K562 (cell line): Measurements from ENCODE around the gene UTP15. TPM values are rescaled to one million over a fixed set of nuclear protein-coding genes. Genes with fewer than 3 reads are reported as not detected.
A peak's percentile ranks its signal among the peaks of the same experiment; 100 is the strongest.

ENCODE experiments used
- BACH1 ChIP-seq: fragments of 200-800 bp; sonication (Bioruptor generic); IDR thresholded peaks from 2 replicates; pipeline ENCODE4 v1.6.1; 2016; ENCODE audit warnings: missing genetic modification characterization, missing compliant biosample characterization
- BCL6 ChIP-seq: fragments of 250-450 bp; sonication (Bioruptor Pico); IDR thresholded peaks from 2 replicates; pipeline ENCODE4 v1.4.0; 2020
- CBX3 ChIP-seq, 2 experiments: IDR thresholded peaks; 1 replicate in 1 of 2; 2 replicates in 1 of 2; pipeline ENCODE4 v1.6.1; 2012; ENCODE audit warnings: inconsistent platforms in 2 of 2, low read length in 2 of 2, borderline replicate concordance in 1 of 2, control low read depth in 1 of 2
- CC2D1A ChIP-seq: fragments of 450-650 bp; IDR thresholded peaks from 2 replicates; pipeline ENCODE4 v1.6.1; 2017; ENCODE audit warnings: mild to moderate bottlenecking
- DIDO1 ChIP-seq: fragments of 450-650 bp; IDR thresholded peaks from 2 replicates; pipeline ENCODE4 v1.6.1; 2016; ENCODE audit warnings: low read depth, missing biosample characterization, missing genetic modification characterization
- ETS1 ChIP-seq: conservative IDR thresholded peaks from 2 replicates; pipeline ENCODE4 v1.6.1; 2011; ENCODE audit warnings: low read depth, mild to moderate bottlenecking, low read length; ENCODE audit not compliant: control insufficient read depth
- FOXP4 ChIP-seq: sonication (generic); formaldehyde crosslinking; IDR thresholded peaks from 2 replicates; pipeline ENCODE4 v1.8.0; 2022; ENCODE audit warnings: mild to moderate bottlenecking, missing genetic modification reagents, borderline replicate concordance
- GABPA ChIP-seq: fragments of 200-800 bp; sonication (Bioruptor generic); conservative IDR thresholded peaks from 2 replicates; pipeline ENCODE4 v1.6.1; 2016; ENCODE audit warnings: low read depth, missing genetic modification characterization, missing compliant biosample characterization
- HDAC1 ChIP-seq, 2 experiments: fragments of 450-650 bp; IDR thresholded peaks; 2 replicates each; pipeline ENCODE4 v1.6.1; 2016 to 2017; ENCODE audit warnings: inconsistent platforms in 1 of 2, mild to moderate bottlenecking in 1 of 2, moderate library complexity in 1 of 2
- HIVEP1 ChIP-seq: fragments of 250-450 bp; sonication (Bioruptor Pico); IDR thresholded peaks from 2 replicates; pipeline ENCODE4 v1.4.0; 2020; ENCODE audit warnings: mild to moderate bottlenecking
- JUN ChIP-seq, 2 experiments: sonication (generic) in 1 of 2; formaldehyde crosslinking in 1 of 2; IDR thresholded peaks; 2 replicates each; pipeline versions ENCODE4 v1.6.1 to v1.8.0; 2012 to 2022; ENCODE audit warnings: borderline replicate concordance in 2 of 2, mild to moderate bottlenecking in 2 of 2, improper control_type of control experiment in 1 of 2, low read depth in 1 of 2, low read length in 1 of 2, missing genetic modification reagents in 1 of 2
- KDM5B ChIP-seq: fragments of 200-600 bp; sonication (generic); IDR thresholded peaks from 2 replicates; pipeline ENCODE4 v1.6.1; 2012; ENCODE audit warnings: low read depth, mild to moderate bottlenecking, moderate library complexity, low read length, control low read depth, inconsistent platforms; ENCODE audit not compliant: insufficient replicate concordance
- LCOR ChIP-seq: sonication (generic); formaldehyde crosslinking; IDR thresholded peaks from 2 replicates; pipeline ENCODE4 v1.8.0; 2022; ENCODE audit warnings: mild to moderate bottlenecking, missing genetic modification reagents
- MAFF ChIP-seq: IDR thresholded peaks from 2 replicates; pipeline ENCODE4 v1.6.1; 2012; ENCODE audit warnings: low read length, improper control_type of control experiment
- MAZ ChIP-seq, 2 experiments: fragments of 450-650 bp in 1 of 2; sonication (generic) in 1 of 2; formaldehyde crosslinking; IDR thresholded peaks in 1 of 2; conservative IDR thresholded peaks in 1 of 2; 2 replicates each; pipeline versions ENCODE4 v1.4.0 to v1.5.0; 2020; ENCODE audit warnings: mild to moderate bottlenecking in 1 of 2, missing genetic modification reagents in 1 of 2
- MTA1 ChIP-seq: fragments of 450-650 bp; IDR thresholded peaks from 2 replicates; pipeline ENCODE4 v1.6.1; 2017; ENCODE audit warnings: borderline replicate concordance
- PML ChIP-seq: IDR thresholded peaks from 2 replicates; pipeline ENCODE4 v1.6.1; 2012; ENCODE audit warnings: low read length, inconsistent platforms
- POLR2A ChIP-seq: fragments of 450-650 bp; conservative IDR thresholded peaks from 2 replicates; pipeline ENCODE4 v1.6.1; 2016
- POLR2AphosphoS2 ChIP-seq: IDR thresholded peaks from 2 replicates; pipeline ENCODE4 v1.6.1; 2012; ENCODE audit warnings: low read length, improper control_type of control experiment
- PRPF4 ChIP-seq: fragments of 200-400 bp; formaldehyde crosslinking; IDR thresholded peaks from one replicate; pipeline ENCODE4 v1.6.1; 2017; ENCODE audit warnings: low read length, low read depth, mild to moderate bottlenecking; ENCODE audit not compliant: insufficient read depth, poor library complexity, severe bottlenecking
- SMAD1 ChIP-seq: fragments of 150-350 bp; IDR thresholded peaks from 2 replicates; pipeline ENCODE4 v1.6.1; 2014; ENCODE audit warnings: low read length, low read depth; ENCODE audit not compliant: partially characterized antibody
- SP1 ChIP-seq: sonication (generic); formaldehyde crosslinking; IDR thresholded peaks from 2 replicates; pipeline ENCODE4 v1.8.1; 2022; ENCODE audit warnings: mild to moderate bottlenecking, missing genetic modification reagents
- TFAM ChIP-seq: fragments of 250-450 bp; sonication (Bioruptor Pico); conservative IDR thresholded peaks from 2 replicates; pipeline ENCODE4 v1.5.0; 2021; ENCODE audit warnings: mild to moderate bottlenecking, moderate library complexity
- ZFP36 ChIP-seq: fragments of 150-350 bp; IDR thresholded peaks from 2 replicates; pipeline ENCODE4 v1.6.1; 2018; ENCODE audit warnings: low read length, low read depth; ENCODE audit not compliant: partially characterized antibody
- ZNF324 ChIP-seq: fragments of 250-450 bp; sonication (Bioruptor Pico); IDR thresholded peaks from 2 replicates; pipeline ENCODE4 v1.4.0; 2020; ENCODE audit warnings: mild to moderate bottlenecking
- ZNF668 ChIP-seq: fragments of 250-450 bp; sonication (Bioruptor Pico); IDR thresholded peaks from 2 replicates; pipeline ENCODE4 v1.8.0; 2022; ENCODE audit warnings: mild to moderate bottlenecking, inconsistent platforms
- polyA plus RNA-seq, 8 experiments: library from polyadenylated mRNA; depleted of rRNA in 4 of 8; stranded (reverse) in 5 of 8; unstranded in 3 of 8; fragments of >200 nt; fragmentation: Nextera tagmentation in 2 of 8; fragmentation: Illumina TruSeq in 1 of 8; extraction: Ambion mirVana in 2 of 8; extraction: Trizol in 1 of 8; gene quantifications; 2 replicates each; pipeline versions ENCODE4 v1.2.1 to v1.2.3, GENCODE V29; 2011 to 2014; ENCODE audit warnings: inconsistent platforms in 1 of 8, missing spikeins in 1 of 8
- total RNA-seq, 7 experiments: library from RNA; depleted of rRNA in 6 of 7; stranded (reverse); fragments of >200 nt in 6 of 7; fragmentation: Illumina TruSeq in 2 of 7; extraction: Trizol in 2 of 7; gene quantifications; 2 replicates each; pipeline versions ENCODE4 v1.2.1 to v1.2.3, GENCODE V29; 2011 to 2021; ENCODE audit warnings: low replicate concordance in 1 of 7

Gene UTP15
- total and polyA plus RNA-seq, 9 of the 15 experiments (the other 6 are each of a cell fraction or from before 2014, with no cell fraction given), result 28.1 to 49.3 (median 37.0) TPM

- TF ChIP-seq PRPF4 (no peak), FOXP4 (CRISPR knock-in tag) (no peak), HDAC1 (IDR thresholded peaks at IDR 0.05) (peak in 1 of 2 experiments; percentile 99; a peak in 2 of 4 replicates), GABPA (tag) (peak; percentile 91), TFAM (CRISPR knock-in tag) (no peak), ZFP36 (peak; percentile 2), MAZ (CRISPR knock-in tag; conservative IDR thresholded peaks at IDR 0.05 in 1 of 2, IDR thresholded peaks at IDR 0.05 in 1 of 2) (no peak), CBX3 (IDR thresholded peaks at IDR 0.05; ENCODE audit: borderline replicate concordance in 1 of 2, low read length in 2 of 2) (0 out of 3 replicates have a peak, but pooled peaks of 1 of the 2 experiments have one; percentile 24), PML (peak; percentile 42; the same call in 1 of the 2 replicates), SP1 (CRISPR knock-in tag) (peak; percentile 84), SMAD1 (no peak), BACH1 (tag) (peak; percentile 49; the same call in 1 of the 2 replicates), HIVEP1 (CRISPR knock-in tag) (no peak), JUN (IDR thresholded peaks at IDR 0.05; ENCODE audit: borderline replicate concordance, low read depth, low read length) (peak; percentile 73; the same call in 1 of the 2 replicates), JUN (CRISPR knock-in tag; IDR thresholded peaks at IDR 0.05; ENCODE audit: borderline replicate concordance) (peak; percentile 40; the same call in 1 of the 2 replicates), POLR2A (peak; percentile 82), BCL6 (no peak), MTA1 (peak; percentile 98), CC2D1A (0 out of 2 replicates have a peak, but pooled peaks have one; percentile 9), KDM5B (peak; percentile 92), POLR2AphosphoS2 (no peak), ZNF324 (no peak), ZNF668 (CRISPR knock-in tag) (no peak), DIDO1 (tag) (peak; percentile 16; the same call in 1 of the 2 replicates), MAFF (no peak), LCOR (CRISPR knock-in tag) (peak; percentile 68; the same call in 1 of the 2 replicates), ETS1 (peak; percentile 84)
Observed at GRCh38 chr5:73565139-73565968, at the start of gene UTP15, which contains the start of gene ANKRA2 (continued).
